Measurements from ENCODE around the gene SNRNP70.

- TF ChIP-seq POLR2A (IDR thresholded peaks at IDR 0.05; ENCODE audit: insufficient read depth in 1 of 2, low read depth in 2 of 2, low read length in 2 of 2) (no peak), SIN3A (IDR thresholded peaks at IDR 0.05; ENCODE audit: borderline replicate concordance, low read depth, low read length) (no peak), TCF7L2 (IDR thresholded peaks at IDR 0.05; ENCODE audit: low read depth, low read length) (no peak), AHDC1 (CRISPR knock-in tag; IDR thresholded peaks at IDR 0.05; ENCODE audit: borderline replicate concordance) (no peak), MAFK (conservative IDR thresholded peaks at IDR 0.05 in 1 of 2, IDR thresholded peaks at IDR 0.05 in 1 of 2; ENCODE audit: low read length in 2 of 2) (no peak), ZNF747 (CRISPR knock-in tag; IDR thresholded peaks at IDR 0.05; ENCODE audit: borderline replicate concordance) (no peak), CTCF (CRISPR knock-in tag; IDR thresholded peaks at IDR 0.05) (no peak), SOX5 (CRISPR knock-in tag; IDR thresholded peaks at IDR 0.05; ENCODE audit: borderline replicate concordance) (no peak), NFE2 (CRISPR knock-in tag; IDR thresholded peaks at IDR 0.05) (no peak), ZNF431 (CRISPR knock-in tag; IDR thresholded peaks at IDR 0.05; ENCODE audit: borderline replicate concordance, low read depth) (no peak), EZH2 (conservative IDR thresholded peaks at IDR 0.05; ENCODE audit: low read depth, low read length) (no peak), ZNF121 (CRISPR knock-in tag; IDR thresholded peaks at IDR 0.05) (no peak), HIC2 (CRISPR knock-in tag; IDR thresholded peaks at IDR 0.05; ENCODE audit: low read depth) (no peak)
Observed at GRCh38 chr19:49153167-49153809, 68.0 kb downstream of the SNRNP70 start.
